ENCODE measurements around the gene WNT2. TPM values are rescaled to one million over a fixed set of nuclear protein-coding genes. Genes with fewer than 3 reads are reported as not detected.
A peak's percentile ranks its signal among the peaks of the same experiment; 100 is the strongest.

WNT2 gene
- total RNA-seq, 6 experiments from 2014 or later, result 0.46 to 0.93 (median 0.57) TPM

GRCh38 chr7:117283371-117283770 lies 39.5 kb downstream of the WNT2 start:
- 59% methylated on average over 3 of the region's 3 CpGs for WGBS (ENCODE audit: insufficient coverage, low coverage, low lambda C conversion rate, missing lambda C conversion rate)
- DNase-seq, result no peak
- Histone ChIP-seq H3K4me3 (no peak overlapping the region), H3K27ac (no peak overlapping the region), H3K9me3 (no peaks in the 10 kb centered on the region), H3K4me1 (no peaks in the 10 kb centered on the region), H3K36me3 (no peaks in the 10 kb centered on the region), H3K27me3 (no peaks in the 10 kb centered on the region)
- no peak for TF ChIP-seq POLR2A (IDR thresholded peaks at IDR 0.05)
- TF ChIP-seq CTCF (IDR thresholded peaks at IDR 0.05), result no peak
- no peak for ATAC-seq
- intact Hi-C loops (cut with DNase I), result no loop called here

DNA sequence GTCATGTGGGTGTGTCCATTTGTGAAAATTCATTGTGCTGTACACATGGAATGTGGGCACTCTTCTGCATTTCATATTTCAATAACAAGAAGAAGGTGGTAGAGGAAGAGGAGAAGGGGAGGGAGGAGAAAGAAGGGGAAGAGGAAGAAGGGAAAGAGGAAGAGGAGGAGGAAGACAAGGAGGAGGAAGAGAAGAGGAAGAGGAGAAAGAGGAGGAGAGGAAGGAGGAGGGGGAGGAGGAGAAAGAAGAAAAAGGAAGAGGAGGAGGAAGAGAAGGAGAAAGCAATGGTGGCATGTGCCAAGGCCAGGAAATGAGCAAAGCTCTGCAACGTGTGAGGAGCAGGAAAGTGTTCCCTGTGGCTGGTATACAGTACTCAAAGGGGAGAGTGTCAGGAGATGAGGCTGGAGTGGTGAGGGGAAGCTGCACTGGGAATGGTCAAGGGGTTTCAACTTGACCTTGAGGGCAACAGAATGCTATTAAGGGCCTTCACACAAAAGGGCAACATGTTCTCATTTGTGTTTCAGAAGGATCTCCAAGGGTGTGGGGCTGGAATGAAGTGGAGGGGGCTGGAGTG lies 40.5 kb downstream of the WNT2 start:
- 14% methylated on average over 1 of the region's 1 CpG for WGBS (ENCODE audit: insufficient coverage, low coverage, low lambda C conversion rate, missing lambda C conversion rate)
- no peak for ATAC-seq
- Histone ChIP-seq H3K27me3 (no peaks in the 10 kb centered on the region), H3K27ac (no peak overlapping the region), H3K4me1 (no peaks in the 10 kb centered on the region), H3K4me3 (no peak overlapping the region), H3K36me3 (no peaks in the 10 kb centered on the region), H3K9me3 (no peaks in the 10 kb centered on the region)
- TF ChIP-seq POLR2A (IDR thresholded peaks at IDR 0.05) (no peak), CTCF (IDR thresholded peaks at IDR 0.05) (no peak)
- intact Hi-C loops (cut with DNase I), result no loop called here
- DNase-seq, result no peak

GRCh38 chr7:117281562-117281961 lies 41.3 kb downstream of the WNT2 start:
- H3K27ac ChIP-seq, result no peak overlapping the region
- no peak for DNase-seq
- no peak for ATAC-seq

GRCh38 chr7:117279931-117280557 lies 42.8 kb downstream of the WNT2 start:
- peak; percentile 39 to 88 (median 80) for ATAC-seq
- no peak overlapping the region for H3K27ac ChIP-seq
- intact Hi-C loops (cut with DNase I), result no loop called here
- H3K4me3 ChIP-seq, result no peak overlapping the region
- H3K36me3 ChIP-seq, result no peaks in the 10 kb centered on the region
- peak in 2 of 3 donors; percentile 52 to 67 for DNase-seq
- 52% methylated on average over 12 of the region's 12 CpGs for WGBS (ENCODE audit: insufficient coverage, low coverage, low lambda C conversion rate, missing lambda C conversion rate)
- H3K27me3 ChIP-seq, result no peaks in the 10 kb centered on the region
- H3K4me1 ChIP-seq, result no peaks in the 10 kb centered on the region
- H3K9me3 ChIP-seq, result no peaks in the 10 kb centered on the region
- no peak for TF ChIP-seq POLR2A (IDR thresholded peaks at IDR 0.05)
- no peak for TF ChIP-seq CTCF (IDR thresholded peaks at IDR 0.05)

More at GRCh38 chr7:117281562-117281961, 41.3 kb downstream of the WNT2 start:
- Histone ChIP-seq H3K4me3 (no peak overlapping the region), H3K27me3 (no peaks in the 10 kb centered on the region), H3K4me1 (no peaks in the 10 kb centered on the region), H3K9me3 (no peaks in the 10 kb centered on the region), H3K36me3 (no peaks in the 10 kb centered on the region)
- TF ChIP-seq POLR2A (IDR thresholded peaks at IDR 0.05), result no peak
- TF ChIP-seq CTCF (IDR thresholded peaks at IDR 0.05), result no peak
- WGBS (ENCODE audit: insufficient coverage, low coverage, low lambda C conversion rate, missing lambda C conversion rate), result 52% methylated on average over 5 of the region's 5 CpGs
- intact Hi-C loops (cut with DNase I), result no loop called here
